Umbilical cord (tissue), 2 donors: ENCODE data around the gene EXTL1. TPM values are rescaled to one million over a fixed set of nuclear protein-coding genes. Genes with fewer than 3 reads are reported as not detected.
A peak's percentile ranks its signal among the peaks of the same experiment; 100 is the strongest.

Experiments used
- DNase-seq: peaks from one replicate; pipeline ENCODE4 v3.0.0-alpha.2; 2015; ENCODE audit warnings: low spot score
- total RNA-seq: library from RNA; depleted of rRNA; stranded (reverse); fragments of >200 nt; gene quantifications from one replicate; pipeline ENCODE4 v1.2.3, GENCODE V29; 2014; ENCODE audit warnings: low replicate concordance; ENCODE audit not compliant: insufficient read depth

The EXTL1 gene
- total RNA-seq, 1 donor from 2014 or later, result 0.48 TPM

- DNase-seq, result no peak
These were observed 817 bp downstream of the EXTL1 start for GRCh38 chr1:26022404-26022779.

- DNase-seq, result no peak
These were observed 1.4 kb downstream of the EXTL1 start for GRCh38 chr1:26023009-26023408.

- no peak for DNase-seq
These were observed 2.3 kb downstream of the EXTL1 start for GRCh38 chr1:26023826-26024225.

- no peak for DNase-seq
These were observed 3.5 kb downstream of the EXTL1 start for GRCh38 chr1:26025060-26025459.

GRCh38 chr1:26025517-26025916 lies 3.9 kb downstream of the EXTL1 start:
- DNase-seq, result no peak

- no peak for DNase-seq
These were observed 6.3 kb downstream of the EXTL1 start for GRCh38 chr1:26027716-26028489.

GRCh38 chr1:26028490-26028980 lies 7.0 kb downstream of the EXTL1 start:
- no peak for DNase-seq

- DNase-seq, result no peak
These were observed 7.7 kb downstream of the EXTL1 start for GRCh38 chr1:26029054-26029863.

- DNase-seq, result no peak
These were observed 8.4 kb downstream of the EXTL1 start for GRCh38 chr1:26029864-26030481.

GRCh38 chr1:26031196-26031595 lies 9.6 kb downstream of the EXTL1 start:
- DNase-seq, result no peak

GRCh38 chr1:26031611-26032220 lies 10.1 kb downstream of the EXTL1 start:
- peak; percentile 98 for DNase-seq

GRCh38 chr1:26032656-26033357 lies 11.2 kb downstream of the EXTL1 start:
- DNase-seq, result no peak

- DNase-seq, result no peak
These were observed 13.1 kb downstream of the EXTL1 start for GRCh38 chr1:26034504-26035202.

GRCh38 chr1:26035203-26035958 lies 13.8 kb downstream of the EXTL1 start:
- peak; percentile 95 for DNase-seq

GRCh38 chr1:26035959-26036755 lies 14.6 kb downstream of the EXTL1 start:
- DNase-seq, result peak; percentile 80

- DNase-seq, result no peak
These were observed 15.2 kb downstream of the EXTL1 start for GRCh38 chr1:26036756-26037281.

- DNase-seq, result no peak
These were observed 16.3 kb downstream of the EXTL1 start for GRCh38 chr1:26037904-26038303.

- DNase-seq, result no peak
These were observed 16.9 kb downstream of the EXTL1 start for GRCh38 chr1:26038477-26038876.

GRCh38 chr1:26038904-26039303 lies 17.3 kb downstream of the EXTL1 start:
- no peak for DNase-seq
